HT-29 (cell line): ENCODE data around the gene CDC42BPB. TPM values are rescaled to one million over a fixed set of nuclear protein-coding genes. Genes with fewer than 3 reads are reported as not detected.

Experiments used
- DNase-seq: peaks from one replicate; pipeline ENCODE4 v3.0.0-alpha.2; 2015; ENCODE audit warnings: low spot score
- total RNA-seq: library from RNA; depleted of rRNA; stranded (reverse); fragments of >200 nt; shearing (Covaris generic); gene quantifications from 2 replicates; pipeline ENCODE4 v1.2.3, GENCODE V29; 2014

The CDC42BPB gene
- total RNA-seq, 1 experiment from 2014 or later = 51.0 TPM

- DNase-seq = no peak
Measured at GRCh38 chr14:103095210-103095778, 37.9 kb upstream of the CDC42BPB start.

GRCh38 chr14:103094406-103095209, 37.3 kb upstream of the CDC42BPB start, which contains the start of gene EXOC3L4:
Gene EXOC3L4 (plus strand): TSS chr14:103094725. CDS start chr14:103100220, 5,495 bp downstream.
- DNase-seq = no peak

GRCh38 chr14:103093856-103094405, 36.6 kb upstream of the CDC42BPB start:
- DNase-seq = no peak

- DNase-seq = no peak
Measured at GRCh38 chr14:103091883-103092222, 34.5 kb upstream of the CDC42BPB start.

- peak; percentile 45 for DNase-seq
Measured at GRCh38 chr14:103091041-103091882, 33.9 kb upstream of the CDC42BPB start.

- peak; percentile 0 for DNase-seq
Measured at GRCh38 chr14:103090481-103091020, 33.2 kb upstream of the CDC42BPB start.

GRCh38 chr14:103089386-103090335, 32.3 kb upstream of the CDC42BPB start:
- DNase-seq = peak; percentile 1

- DNase-seq = no peak
Measured at GRCh38 chr14:103088921-103089320, 31.6 kb upstream of the CDC42BPB start.

GRCh38 chr14:103087343-103087835, 30.0 kb upstream of the CDC42BPB start:
- no peak for DNase-seq

GRCh38 chr14:103086771-103087342, 29.5 kb upstream of the CDC42BPB start:
- no peak for DNase-seq

- peak; percentile 20 for DNase-seq
Measured at GRCh38 chr14:103085106-103086091, 28.1 kb upstream of the CDC42BPB start.

GRCh38 chr14:103084021-103084919, 26.9 kb upstream of the CDC42BPB start, which contains the start of gene LBHD2:
Gene LBHD2 (plus strand): TSS chr14:103084210. CDS start chr14:103086013, 1,803 bp downstream.
- DNase-seq = no peak

GRCh38 chr14:103081951-103082350, 24.6 kb upstream of the CDC42BPB start:
- no peak for DNase-seq

GRCh38 chr14:103078860-103079587, 21.7 kb upstream of the CDC42BPB start:
- no peak for DNase-seq

- DNase-seq = peak; percentile 88
Measured at GRCh38 chr14:103078420-103078749, 21.0 kb upstream of the CDC42BPB start.

- peak; percentile 75 for DNase-seq
Measured at GRCh38 chr14:103074729-103075367, 17.5 kb upstream of the CDC42BPB start.
